CD4-positive, alpha-beta T cell (primary cell): ENCODE measurements around the gene DFFA. TPM values are rescaled to one million over a fixed set of nuclear protein-coding genes. Genes with fewer than 3 reads are reported as not detected.
"Not testable (repeated sequence)": the region's sequence is repeated elsewhere in the genome, so short reads cannot be mapped to it uniquely, and the experiment has no call there.

Source experiments
- ATAC-seq: fragments of 200-7000 bp; cut with Tn5 transposase; one replicate; pipeline ENCODE4 v1.10.0; 2022; ENCODE audit warnings: mild to moderate bottlenecking; ENCODE audit not compliant: poor library complexity
- CTCF ChIA-PET: fragments of 350-600 bp; sonication (Branson Sonifier 250); formaldehyde crosslinking; loops from one replicate; lab custom pipeline; 2021; ENCODE audit warnings: antibody characterized with exemption, inconsistent platforms; lab: Charles Lee
- POLR2A ChIA-PET: fragments of 350-600 bp; sonication (Branson Sonifier 250); formaldehyde crosslinking; loops from one replicate; lab custom pipeline; 2021; ENCODE audit warnings: antibody characterized with exemption, inconsistent platforms; lab: Charles Lee
- DNase-seq, 14 experiments: peaks; one replicate each; pipeline ENCODE4 v3.0.0-alpha.2; 2013 to 2020; ENCODE audit warnings: mixed read lengths in 2 of 14
- H3K27ac ChIP-seq, 2 donors: one replicate each; pipeline versions ENCODE4 v1.5.1 to v1.7.0; 2013; ENCODE audit warnings: low read length in 2 of 2, low read depth in 1 of 2, mild to moderate bottlenecking in 1 of 2
- H3K27me3 ChIP-seq, 2 experiments: 1 replicate in 1 of 2; 2 replicates in 1 of 2; pipeline versions ENCODE4 v1.6.1 to v1.7.0; 2013; ENCODE audit warnings: low read length in 2 of 2, control low read depth in 1 of 2, mild to moderate bottlenecking in 1 of 2, moderate library complexity in 1 of 2; ENCODE audit not compliant: insufficient read depth in 2 of 2, control insufficient read depth in 1 of 2
- H3K36me3 ChIP-seq: one replicate; pipeline ENCODE4 v1.6.1; 2013; ENCODE audit warnings: low read length, control low read depth; ENCODE audit not compliant: insufficient read depth
- H3K4me1 ChIP-seq: one replicate; pipeline ENCODE4 v1.6.1; 2013; ENCODE audit warnings: low read length, control low read depth; ENCODE audit not compliant: insufficient read depth
- H3K4me3 ChIP-seq: one replicate; pipeline ENCODE4 v1.5.1; 2013; ENCODE audit warnings: mild to moderate bottlenecking, low read length, moderate library complexity
- H3K9me3 ChIP-seq, 2 experiments: 1 replicate in 1 of 2; 2 replicates in 1 of 2; pipeline versions ENCODE4 v1.6.1 to v1.7.0; 2013; ENCODE audit warnings: low read length in 2 of 2, mild to moderate bottlenecking in 2 of 2, control low read depth in 1 of 2, moderate library complexity in 1 of 2; ENCODE audit not compliant: control insufficient read depth in 1 of 2, insufficient read depth in 1 of 2
- H3K27ac Mint-ChIP-seq: one replicate; pipeline ENCODE4 v1.8.0; 2020; ENCODE audit warnings: mixed read lengths
- H3K27me3 Mint-ChIP-seq: one replicate; pipeline ENCODE4 v1.8.0; 2021; ENCODE audit warnings: mixed read lengths
- H3K36me3 Mint-ChIP-seq: one replicate; pipeline ENCODE4 v1.8.0; 2021; ENCODE audit warnings: low read depth, mixed read lengths
- H3K4me1 Mint-ChIP-seq: one replicate; pipeline ENCODE4 v1.8.0; 2021; ENCODE audit warnings: low read depth, mixed read lengths
- H3K4me3 Mint-ChIP-seq: one replicate; pipeline ENCODE4 v1.8.0; 2020; ENCODE audit warnings: mild to moderate bottlenecking, mixed read lengths
- H3K9me3 Mint-ChIP-seq: one replicate; pipeline ENCODE4 v1.8.0; 2020; ENCODE audit warnings: mixed read lengths
- intact Hi-C, 2 experiments: fragments of 100-400 bp; cut with DNase I in 1 of 2; cut with micrococcal nuclease in 1 of 2; formaldehyde crosslinking; loops; one replicate each; pipeline versions ENCODE4 v1.15.1 to v1.9.0; 2023 to 2025; cut with DNase I, micrococcal nuclease
- total RNA-seq, 174 experiments: library from RNA in 2 of 174; stranded (reverse) in 2 of 174; gene quantifications; one replicate each; pipeline ENCODE4 v1.2.3 and lab custom pipeline; 2021 to 2026
- TF ChIP-seq, protein P1 (sequence below): fragments of 200-600 bp; IDR thresholded peaks from one replicate; pipeline ENCODE4 v1.8.0; 2022; ENCODE audit warnings: antibody characterized with exemption, mild to moderate bottlenecking

Gene DFFA
- total RNA-seq, 2 experiments from 2014 or later = 7.4 to 9.1 TPM

DNA sequence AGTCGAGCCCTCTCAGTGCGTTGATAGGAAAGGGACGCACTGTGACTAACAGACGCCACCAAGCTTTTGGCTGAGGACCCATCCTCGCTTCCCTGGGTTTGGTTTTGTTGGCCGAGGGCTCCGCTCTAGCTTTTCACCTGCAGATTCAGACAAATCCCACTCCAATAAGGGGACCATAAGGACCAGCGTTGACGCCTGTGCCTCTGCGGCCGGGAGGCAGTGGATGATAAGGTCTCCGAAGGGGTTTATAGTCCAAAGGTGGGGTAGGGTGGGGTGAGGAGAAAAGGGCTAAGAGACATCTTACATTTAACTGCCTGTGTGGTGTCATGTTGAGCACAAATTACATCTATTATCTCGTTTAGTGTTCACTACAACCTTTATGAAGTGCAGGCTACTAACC is 3.2 kb upstream of the DFFA start:
- H3K4me3 ChIP-seq = peak overlapping the region; percentile 73
- TF ChIP-seq, protein P1, sequence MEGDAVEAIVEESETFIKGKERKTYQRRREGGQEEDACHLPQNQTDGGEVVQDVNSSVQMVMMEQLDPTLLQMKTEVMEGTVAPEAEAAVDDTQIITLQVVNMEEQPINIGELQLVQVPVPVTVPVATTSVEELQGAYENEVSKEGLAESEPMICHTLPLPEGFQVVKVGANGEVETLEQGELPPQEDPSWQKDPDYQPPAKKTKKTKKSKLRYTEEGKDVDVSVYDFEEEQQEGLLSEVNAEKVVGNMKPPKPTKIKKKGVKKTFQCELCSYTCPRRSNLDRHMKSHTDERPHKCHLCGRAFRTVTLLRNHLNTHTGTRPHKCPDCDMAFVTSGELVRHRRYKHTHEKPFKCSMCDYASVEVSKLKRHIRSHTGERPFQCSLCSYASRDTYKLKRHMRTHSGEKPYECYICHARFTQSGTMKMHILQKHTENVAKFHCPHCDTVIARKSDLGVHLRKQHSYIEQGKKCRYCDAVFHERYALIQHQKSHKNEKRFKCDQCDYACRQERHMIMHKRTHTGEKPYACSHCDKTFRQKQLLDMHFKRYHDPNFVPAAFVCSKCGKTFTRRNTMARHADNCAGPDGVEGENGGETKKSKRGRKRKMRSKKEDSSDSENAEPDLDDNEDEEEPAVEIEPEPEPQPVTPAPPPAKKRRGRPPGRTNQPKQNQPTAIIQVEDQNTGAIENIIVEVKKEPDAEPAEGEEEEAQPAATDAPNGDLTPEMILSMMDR = no peak
- ChIA-PET POLR2A (interaction anchor here (0.5 to 1.4 kb wide), 5 partner anchors 19 to 691 kb away, joined by 4 to 11 read pairs (median 7); partner anchors contain the start of genes CENPS and PGD), CTCF (interaction anchor here (1.0 to 1.3 kb wide), 3 partner anchors 19 to 45 kb away, joined by 3 to 5 read pairs (median 4); partner anchors contain the start of gene CENPS)
- Mint-ChIP-seq H3K36me3 (peaks cover 17% of the 10 kb centered on the region), H3K4me3 (peak overlapping the region; percentile 97), H3K9me3 (no peaks in the 10 kb centered on the region), H3K27ac (peak overlapping the region; percentile 89), H3K4me1 (peaks cover 57% of the 10 kb centered on the region), H3K27me3 (no peaks in the 10 kb centered on the region)
- no peak for ATAC-seq
- DNase-seq = no peak
- intact Hi-C loops = loop anchor here (2.0 to 10.0 kb wide), 5 partner anchors 19 to 1757 kb away; partner anchors contain the start of genes H6PD (in 1 of the 2), PGD (in 1 of the 2), TARDBP (in 1 of the 2) and VPS13D (in 1 of the 2)
- no peaks in the 10 kb centered on the region for H3K36me3 ChIP-seq
- peak overlapping the region; percentile 41 to 69 for H3K27ac ChIP-seq
- no peaks in the 10 kb centered on the region for H3K27me3 ChIP-seq
- peaks cover 45% of the 10 kb centered on the region for H3K4me1 ChIP-seq
- H3K9me3 ChIP-seq = no peaks in the 10 kb centered on the region

DNA sequence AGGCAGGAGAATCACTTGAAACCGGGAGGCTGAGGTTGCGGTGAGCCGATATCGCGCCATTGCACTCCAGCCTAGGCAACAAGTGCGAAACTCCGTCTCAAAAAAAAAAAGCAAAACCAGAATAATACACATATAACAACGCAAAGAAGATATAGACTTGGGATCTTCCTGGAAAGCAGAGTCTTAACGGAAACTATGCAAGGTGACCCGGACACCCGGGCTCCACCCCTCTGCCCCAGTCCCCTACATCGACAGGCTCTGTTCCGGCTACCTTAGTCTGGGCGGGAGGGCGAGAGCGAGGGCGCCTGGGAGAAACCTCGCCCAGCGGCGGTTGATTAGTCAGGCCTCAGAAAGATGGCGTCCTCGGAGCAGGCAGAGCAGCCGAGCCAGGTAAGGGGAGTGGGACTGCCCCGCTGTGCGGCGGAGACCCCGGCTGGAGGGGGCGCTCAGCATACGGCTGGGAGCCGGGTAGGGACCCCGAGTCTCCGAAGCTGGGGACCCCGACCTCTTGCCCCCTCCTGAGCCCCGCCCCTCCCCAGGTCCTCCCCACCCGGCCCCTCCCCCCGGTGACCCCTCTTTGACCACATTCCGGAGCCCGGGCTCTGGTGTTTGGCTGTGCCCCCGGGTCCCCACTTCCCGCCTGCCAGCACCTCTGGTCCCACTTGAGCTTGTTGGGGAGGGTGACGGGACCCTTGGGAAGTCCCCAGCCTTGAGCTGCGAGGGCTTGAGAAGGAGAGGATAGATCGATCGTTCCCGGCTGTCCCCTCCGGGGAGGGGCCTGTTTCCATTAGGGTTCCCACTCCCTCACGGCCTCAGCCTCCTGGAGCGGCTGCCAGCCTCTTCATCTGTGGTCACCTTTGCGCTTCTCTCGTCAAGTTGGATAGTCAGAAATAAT is 2.5 kb upstream of the DFFA start, which contains the start of gene PEX14:
TSS of gene PEX14 (plus strand) at position 338 of the 895 bp plus-strand sequence. CDS start at position 355, 17 bp downstream.
- CTCF ChIA-PET = interaction anchor here (1.0 to 1.3 kb wide), 3 partner anchors 19 to 45 kb away, joined by 3 to 5 read pairs (median 4); partner anchors contain the start of gene CENPS
- peak; percentile 78 for ATAC-seq

DNA sequence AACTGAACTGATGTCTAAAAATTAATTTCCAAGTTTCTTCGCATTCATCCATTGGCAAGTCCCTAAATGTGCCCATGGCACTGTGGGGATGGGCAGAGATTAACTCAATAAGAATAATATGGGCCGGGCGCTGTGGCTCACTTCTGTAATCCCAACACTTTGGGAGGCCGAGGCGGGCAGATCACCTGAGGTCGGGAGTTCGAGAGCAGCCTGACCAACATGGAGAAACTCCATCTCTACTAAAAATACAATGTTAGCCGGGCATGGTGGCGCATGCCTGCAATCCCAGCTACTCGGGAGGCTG is 1.9 kb upstream of the DFFA start:
- Mint-ChIP-seq H3K27ac (peak overlapping the region; percentile 89), H3K4me1 (peaks cover 53% of the 10 kb centered on the region), H3K4me3 (peak overlapping the region; percentile 88), H3K36me3 (peaks cover 14% of the 10 kb centered on the region)
- DNase-seq, H3K27ac ChIP-seq, CTCF ChIA-PET, H3K27me3 Mint-ChIP-seq, H3K9me3 ChIP-seq, ATAC-seq, H3K27me3 ChIP-seq, H3K9me3 Mint-ChIP-seq, H3K36me3 ChIP-seq: not testable (repeated sequence)
- Histone ChIP-seq H3K4me1 (peaks cover 45% of the 10 kb centered on the region), H3K4me3 (peak overlapping the region; percentile 73)
- POLR2A ChIA-PET = interaction anchor here (1.4 kb wide), 1 partner anchor 20 kb away, joined by 11 read pairs; no protein-coding TSS in a partner anchor
- intact Hi-C loops = loop anchor here (2.0 to 10.0 kb wide), 3 partner anchors 21 to 1239 kb away; partner anchors contain the start of genes H6PD (in 1 of the 2) and PGD (in 1 of the 2)

More for the DNA sequence above, 2.5 kb upstream of the DFFA start, which contains the start of gene PEX14:
- Histone ChIP-seq H3K27ac (peak within 1 kb of the TSS; percentile 45 to 69), H3K4me1 (peaks cover 45% of the 10 kb centered on the region), H3K36me3 (no peaks in the 10 kb centered on the region), H3K9me3 (no peaks in the 10 kb centered on the region), H3K27me3 (no peaks in the 10 kb centered on the region), H3K4me3 (peak within 1 kb of the TSS; percentile 73)
- H3K27me3 Mint-ChIP-seq = no peaks in the 10 kb centered on the region
- H3K36me3 Mint-ChIP-seq = peaks cover 17% of the 10 kb centered on the region
- H3K4me1 Mint-ChIP-seq = peaks cover 57% of the 10 kb centered on the region
- H3K9me3 Mint-ChIP-seq = no peaks in the 10 kb centered on the region
- H3K4me3 Mint-ChIP-seq = peak within 1 kb of the TSS; percentile 97
- TF ChIP-seq, protein P1 = no peak
- POLR2A ChIA-PET = interaction anchor here (0.5 to 1.4 kb wide), 6 partner anchors 19 to 690 kb away, joined by 3 to 11 read pairs (median 7); partner anchors contain the start of genes CENPS and PGD
- peak within 1 kb of the TSS; percentile 89 for H3K27ac Mint-ChIP-seq
- intact Hi-C loops = loop anchor here (2.0 to 10.0 kb wide), 5 partner anchors 20 to 1757 kb away; partner anchors contain the start of genes H6PD (in 1 of the 2), PGD (in 1 of the 2), TARDBP (in 1 of the 2) and VPS13D (in 1 of the 2)
- DNase-seq = peak; percentile 66 to 91 (median 78)
